PC-3 (cell line): ENCODE measurements around the gene SEC61G.

Source experiments
- CTCF ChIP-seq: fragments of 300-600 bp; sonication (generic); conservative IDR thresholded peaks from 2 replicates; pipeline ENCODE4 v1.5.1; 2017; ENCODE audit warnings: antibody characterized with exemption, low read depth, mild to moderate bottlenecking, low read length
- EZH2 ChIP-seq: fragments of 300-600 bp; sonication (generic); IDR thresholded peaks from one replicate; pipeline ENCODE4 v1.6.1; 2017; ENCODE audit warnings: antibody characterized with exemption, mild to moderate bottlenecking, low read length; ENCODE audit not compliant: unreplicated experiment

DNA sequence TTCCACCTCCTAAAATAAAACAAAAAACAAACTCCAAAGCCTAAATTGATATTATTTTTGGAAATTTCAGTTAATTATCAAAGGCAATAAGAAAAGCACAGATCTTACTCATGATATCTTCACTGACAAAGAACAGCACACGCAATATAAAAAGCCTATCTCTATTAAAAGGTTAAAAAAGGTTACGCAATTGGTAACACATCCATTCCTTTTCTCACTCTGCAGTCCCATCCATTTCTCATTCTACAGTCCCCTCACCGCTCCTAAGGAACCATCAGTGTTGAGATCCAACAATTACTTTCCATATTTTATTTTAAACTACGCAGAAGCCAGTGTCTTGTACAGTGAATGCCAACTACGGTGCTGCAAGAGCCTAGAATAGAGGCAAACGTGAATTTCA is 1.3 kb downstream of the SEC61G start:
- TF ChIP-seq CTCF = no peak
- TF ChIP-seq EZH2 = no peak
